Measurements from ENCODE around the gene ATP8B1.

GRCh38 chr18:57635003-57635822 lies 167.9 kb downstream of the ATP8B1 start:
- TF ChIP-seq EZH2 (IDR thresholded peaks at IDR 0.05; ENCODE audit: insufficient read depth, poor library complexity, severe bottlenecking) (no peak), EZH2phosphoT487 (IDR thresholded peaks at IDR 0.05; ENCODE audit: insufficient read depth, low read depth) (no peak)

All from GM23248 (cell line).